22Rv1 (cell line): ENCODE measurements around the gene TMEM167B.

Experiments used
- H3K27ac ChIP-seq: fragments of 450-650 bp; 2 replicates; pipeline ENCODE4 v1.5.1; 2017
- ZFX ChIP-seq: fragments of 450-650 bp; IDR thresholded peaks from 2 replicates; pipeline ENCODE4 v1.6.1; 2017; ENCODE audit warnings: antibody characterized with exemption, borderline replicate concordance
- TF ChIP-seq, protein P1 (sequence below): fragments of 450-650 bp; IDR thresholded peaks from 2 replicates; pipeline ENCODE4 v1.5.1; 2017; ENCODE audit warnings: mild to moderate bottlenecking

The TMEM167B gene

DNA sequence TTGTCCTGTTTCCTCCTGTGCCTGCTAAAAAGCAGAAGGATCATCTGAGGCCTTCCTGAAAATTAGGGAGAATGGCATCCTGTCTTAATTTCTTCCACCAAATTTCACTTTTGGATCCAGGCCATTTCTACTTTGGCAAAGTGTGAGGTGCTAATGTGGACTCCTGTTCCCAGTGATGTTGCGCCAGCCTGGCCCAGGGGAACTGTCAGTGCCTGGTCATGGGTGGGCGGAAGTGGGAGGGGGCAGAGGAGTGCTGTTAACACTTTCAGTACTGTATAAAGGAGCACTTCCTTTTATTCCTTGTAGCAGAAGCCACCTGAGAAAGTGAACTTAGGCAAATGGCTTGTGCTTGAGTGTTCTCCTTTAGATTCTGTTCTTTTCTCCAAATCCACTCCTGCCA is 43.3 kb downstream of the TMEM167B start:
- TF ChIP-seq, protein P1, sequence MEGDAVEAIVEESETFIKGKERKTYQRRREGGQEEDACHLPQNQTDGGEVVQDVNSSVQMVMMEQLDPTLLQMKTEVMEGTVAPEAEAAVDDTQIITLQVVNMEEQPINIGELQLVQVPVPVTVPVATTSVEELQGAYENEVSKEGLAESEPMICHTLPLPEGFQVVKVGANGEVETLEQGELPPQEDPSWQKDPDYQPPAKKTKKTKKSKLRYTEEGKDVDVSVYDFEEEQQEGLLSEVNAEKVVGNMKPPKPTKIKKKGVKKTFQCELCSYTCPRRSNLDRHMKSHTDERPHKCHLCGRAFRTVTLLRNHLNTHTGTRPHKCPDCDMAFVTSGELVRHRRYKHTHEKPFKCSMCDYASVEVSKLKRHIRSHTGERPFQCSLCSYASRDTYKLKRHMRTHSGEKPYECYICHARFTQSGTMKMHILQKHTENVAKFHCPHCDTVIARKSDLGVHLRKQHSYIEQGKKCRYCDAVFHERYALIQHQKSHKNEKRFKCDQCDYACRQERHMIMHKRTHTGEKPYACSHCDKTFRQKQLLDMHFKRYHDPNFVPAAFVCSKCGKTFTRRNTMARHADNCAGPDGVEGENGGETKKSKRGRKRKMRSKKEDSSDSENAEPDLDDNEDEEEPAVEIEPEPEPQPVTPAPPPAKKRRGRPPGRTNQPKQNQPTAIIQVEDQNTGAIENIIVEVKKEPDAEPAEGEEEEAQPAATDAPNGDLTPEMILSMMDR: no peak
- no peak for TF ChIP-seq ZFX
- no peak overlapping the region for H3K27ac ChIP-seq

DNA sequence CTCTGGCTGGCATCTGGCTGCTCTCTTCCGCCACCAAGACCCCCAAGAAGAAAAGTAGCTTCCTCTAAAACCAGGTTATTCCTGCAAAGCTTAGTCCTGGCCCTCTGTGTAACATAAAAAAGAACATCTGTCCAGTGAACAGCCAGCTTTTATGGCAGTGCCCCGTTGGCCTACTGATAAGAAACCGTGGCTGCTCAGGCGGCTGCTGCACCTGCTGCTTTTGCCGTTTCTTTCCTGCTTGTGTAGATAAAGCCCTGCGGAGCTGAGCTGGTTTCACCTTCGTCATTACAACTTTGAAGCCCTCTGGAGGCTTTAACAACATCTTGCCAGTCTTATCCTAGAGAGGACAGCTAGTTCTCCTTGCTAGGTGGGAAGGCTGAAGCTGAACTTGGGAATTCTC is 43.9 kb downstream of the TMEM167B start:
- H3K27ac ChIP-seq: no peak overlapping the region
- TF ChIP-seq ZFX: no peak
- TF ChIP-seq, protein P1: no peak

DNA sequence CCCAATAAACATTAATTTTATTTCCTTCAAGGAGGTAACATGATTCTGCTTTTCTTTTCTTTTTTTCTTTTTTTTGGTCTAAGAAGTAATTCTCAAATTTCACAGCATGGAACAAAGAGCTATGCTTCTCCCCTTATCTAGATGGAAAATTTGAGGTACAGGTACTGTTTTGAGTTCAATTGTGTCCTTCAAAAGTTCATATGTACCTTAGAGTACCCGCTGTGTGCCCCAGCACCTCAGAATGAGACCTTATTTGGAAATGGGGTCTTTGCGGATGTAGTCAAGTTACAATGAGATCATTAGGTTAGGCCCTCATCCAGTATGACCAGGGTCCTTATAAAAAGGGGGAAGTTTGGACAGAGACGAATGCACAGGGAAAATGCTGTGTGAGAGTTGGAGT is 45.4 kb downstream of the TMEM167B start:
- TF ChIP-seq ZFX: no peak
- TF ChIP-seq, protein P1: no peak
- H3K27ac ChIP-seq: no peak overlapping the region

DNA sequence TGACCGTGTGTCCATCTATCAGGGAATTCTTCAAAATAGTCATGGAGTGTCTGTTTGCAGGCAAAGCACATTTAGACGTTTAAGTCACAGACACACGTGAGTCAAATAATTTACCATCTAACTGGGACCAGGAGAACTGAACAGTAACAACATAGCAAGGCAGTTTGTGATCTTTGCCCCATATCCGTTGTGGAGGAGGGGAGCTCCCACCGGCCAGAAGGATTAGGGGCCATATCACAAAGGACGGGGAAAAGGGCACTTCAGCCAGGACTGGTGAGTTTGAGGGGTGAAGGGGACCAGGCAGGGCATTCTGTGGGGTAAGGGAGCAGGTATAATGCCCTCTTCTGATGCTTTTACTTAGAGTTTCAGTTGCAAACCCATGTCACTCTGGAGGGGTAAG is 46.2 kb downstream of the TMEM167B start:
- TF ChIP-seq, protein P1: no peak
- no peak for TF ChIP-seq ZFX
- no peak overlapping the region for H3K27ac ChIP-seq

DNA sequence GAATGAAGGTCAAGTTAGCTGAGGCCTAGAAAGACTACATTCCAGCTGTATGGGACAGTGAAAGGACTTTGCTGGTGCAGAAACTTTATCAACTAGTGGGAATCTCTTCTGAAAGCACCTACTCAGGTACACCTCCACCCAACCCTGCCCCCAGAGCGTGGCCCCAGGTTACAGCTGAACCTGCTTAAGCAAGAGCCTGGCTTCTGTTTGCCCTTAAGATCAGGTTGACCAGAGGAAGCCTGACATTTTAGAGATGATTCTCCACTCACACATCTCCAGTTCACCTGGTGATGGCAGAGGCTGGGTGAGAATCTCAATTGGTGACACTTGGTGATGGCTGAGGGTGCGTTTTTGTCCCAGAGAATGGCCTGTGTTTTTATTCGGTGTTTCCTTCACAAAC is 47.4 kb downstream of the TMEM167B start:
- no peak overlapping the region for H3K27ac ChIP-seq
- TF ChIP-seq ZFX: no peak

DNA sequence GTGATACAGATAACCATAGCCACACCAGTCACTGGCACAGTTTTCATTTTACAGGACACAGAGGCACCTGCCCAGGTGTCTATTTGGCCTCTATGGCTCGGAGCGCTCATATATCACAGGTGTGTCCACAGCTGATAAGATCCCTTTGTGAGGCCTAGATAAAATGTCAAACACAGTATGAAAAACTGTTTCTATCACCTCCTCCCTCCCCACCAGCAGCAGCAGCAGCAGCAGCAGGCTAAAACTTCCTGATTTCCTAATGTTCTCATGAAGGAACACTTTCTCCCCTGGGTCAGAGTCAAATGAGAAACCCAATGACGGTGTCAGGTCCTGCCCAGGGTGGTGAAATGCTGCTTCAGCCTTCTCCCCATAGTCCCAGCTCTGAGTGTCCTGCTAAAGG is 47.8 kb downstream of the TMEM167B start:
- no peak for TF ChIP-seq ZFX
- TF ChIP-seq, protein P1: no peak

DNA sequence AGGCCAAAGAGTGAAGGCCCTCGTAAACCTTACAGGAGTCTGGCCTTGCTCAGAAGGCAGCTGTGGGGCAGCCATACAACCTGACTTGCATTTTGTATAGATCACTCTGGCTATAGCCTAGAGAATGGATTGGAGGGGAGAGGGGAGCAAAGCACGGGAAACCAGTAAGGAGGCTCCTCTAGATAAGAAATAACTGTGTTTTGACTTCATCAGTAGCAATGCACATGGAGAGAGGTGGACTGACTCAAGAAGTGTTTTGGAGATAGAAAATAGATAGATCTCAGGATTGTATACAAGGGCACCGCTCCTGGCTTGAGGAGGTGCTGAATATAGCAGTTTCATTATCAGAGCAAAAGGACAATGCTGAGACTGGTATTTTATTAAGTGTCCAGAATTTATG is 49.8 kb downstream of the TMEM167B start:
- H3K27ac ChIP-seq: no peak overlapping the region
- TF ChIP-seq, protein P1: no peak
- TF ChIP-seq ZFX: no peak

More for the DNA sequence above, 47.8 kb downstream of the TMEM167B start:
- H3K27ac ChIP-seq: no peak overlapping the region

DNA sequence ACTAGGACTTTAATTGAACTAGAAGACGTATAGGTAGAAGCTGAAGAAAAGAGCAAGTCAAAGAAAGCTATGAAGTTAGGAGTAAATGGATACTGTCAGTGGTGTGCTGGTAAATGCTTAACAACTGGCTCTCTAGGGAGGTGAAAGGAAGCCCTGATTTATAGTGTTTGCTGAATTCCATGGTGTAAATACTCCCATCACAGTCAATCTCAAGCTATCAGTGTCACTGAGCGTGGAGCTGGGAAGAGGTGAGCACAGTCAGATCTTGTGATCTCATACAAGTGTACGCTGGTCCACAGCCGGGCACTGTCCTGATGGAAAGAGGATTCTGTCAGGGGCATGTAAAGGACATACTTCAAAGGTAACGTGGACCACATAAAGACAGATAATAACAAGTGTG is 51.7 kb downstream of the TMEM167B start:
- no peak for TF ChIP-seq ZFX
- TF ChIP-seq, protein P1: no peak
- H3K27ac ChIP-seq: peak overlapping the region; percentile 15; the same call in 1 of the 2 replicates

DNA sequence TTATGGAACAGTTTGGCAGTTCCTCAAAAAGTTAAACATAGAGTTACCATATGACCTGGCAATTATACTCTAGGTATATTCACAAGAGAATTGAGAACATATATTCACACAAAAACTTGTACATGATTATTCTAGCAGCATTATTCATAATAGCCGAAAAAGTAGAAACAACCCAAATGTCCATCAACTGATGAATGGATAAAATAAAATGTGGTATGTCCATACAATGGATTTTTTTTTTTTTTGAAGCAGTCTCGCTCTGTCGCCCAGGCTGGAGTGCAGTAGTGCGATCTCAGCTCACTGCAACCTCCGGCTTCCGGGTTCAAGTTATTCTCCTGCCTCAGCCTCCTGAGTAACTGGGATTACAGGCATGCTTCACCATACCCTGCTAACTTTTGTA is 52.2 kb downstream of the TMEM167B start:
- H3K27ac ChIP-seq: peak overlapping the region; percentile 15; the same call in 1 of the 2 replicates
